ENCODE results near the gene CDH23.

The CDH23 gene

DNA sequence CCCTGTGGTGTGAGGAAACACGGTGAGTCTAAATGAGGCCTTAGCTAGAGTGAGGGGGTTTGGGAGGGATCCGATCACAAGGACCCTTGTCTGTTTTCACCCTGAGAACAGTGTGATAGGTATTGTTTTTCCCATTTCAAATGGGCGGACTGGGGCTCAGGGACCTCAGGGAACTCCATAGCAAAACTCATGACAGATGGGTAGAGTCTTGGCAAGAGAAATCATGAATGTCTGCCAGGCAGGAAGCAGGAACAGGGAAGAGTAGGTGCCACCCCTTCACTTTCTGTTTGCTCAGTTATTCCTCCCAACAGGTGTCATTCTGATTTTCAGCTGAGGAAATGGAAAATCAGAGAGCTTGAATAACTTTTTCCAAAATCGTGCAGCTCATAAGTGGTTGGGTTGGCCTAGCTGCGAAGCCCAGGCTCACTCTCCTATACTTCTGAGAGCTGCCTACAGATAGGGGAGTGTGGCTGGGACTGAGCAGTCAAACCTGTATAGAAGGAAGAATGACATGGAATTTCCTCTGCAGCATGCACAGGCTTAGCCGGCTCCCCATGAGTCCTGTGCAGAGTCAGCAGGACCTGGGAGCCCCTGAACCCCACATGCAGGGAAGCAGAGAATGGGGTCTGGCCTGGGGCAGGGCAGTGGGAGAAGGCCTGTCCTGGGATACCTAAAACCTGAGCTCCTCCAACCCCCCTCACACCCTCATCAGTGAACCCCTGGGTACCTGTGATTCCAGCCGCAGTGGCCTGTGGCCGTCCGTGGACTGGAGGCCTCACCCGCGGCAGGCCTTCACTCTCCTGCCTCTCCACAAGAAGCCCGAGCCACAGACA lies 340.5 kb downstream of the CDH23 start:
- H3K4me1 Mint-ChIP-seq (ENCODE audit: low read depth), result peaks cover 98% of the 10 kb centered on the region
- intact Hi-C loops (cut with micrococcal nuclease), result loop anchor here (2.0 kb wide), 1 partner anchor 16 kb away; no protein-coding TSS in a partner anchor
- peak overlapping the region; percentile 71 for H3K4me3 Mint-ChIP-seq
- H3K9me3 Mint-ChIP-seq, result peaks cover 2% of the 10 kb centered on the region
- H3K36me3 Mint-ChIP-seq (ENCODE audit: low read depth), result peaks cover 17% of the 10 kb centered on the region
- peak overlapping the region; percentile 98 for H3K27ac Mint-ChIP-seq
- H3K27me3 Mint-ChIP-seq, result no peaks in the 10 kb centered on the region

- Mint-ChIP-seq H3K4me3 (peak overlapping the region; percentile 71), H3K27me3 (no peaks in the 10 kb centered on the region), H3K4me1 (ENCODE audit: low read depth) (peaks cover 98% of the 10 kb centered on the region), H3K9me3 (peaks cover 8% of the 10 kb centered on the region), H3K27ac (peak overlapping the region; percentile 98), H3K36me3 (ENCODE audit: low read depth) (peaks cover 17% of the 10 kb centered on the region)
- intact Hi-C loops (cut with micrococcal nuclease), result loop anchor here (2.0 kb wide), 1 partner anchor 15 kb away; no protein-coding TSS in a partner anchor
Observed at GRCh38 chr10:71737834-71738197, 341.1 kb downstream of the CDH23 start.

GRCh38 chr10:71739358-71739900 lies 342.7 kb downstream of the CDH23 start:
- Mint-ChIP-seq H3K27ac (peak overlapping the region; percentile 98), H3K9me3 (peaks cover 11% of the 10 kb centered on the region), H3K36me3 (ENCODE audit: low read depth) (peaks cover 12% of the 10 kb centered on the region), H3K27me3 (no peaks in the 10 kb centered on the region), H3K4me3 (peak overlapping the region; percentile 9), H3K4me1 (ENCODE audit: low read depth) (peaks cover 100% of the 10 kb centered on the region)
- intact Hi-C loops (cut with micrococcal nuclease), result loop anchor here (1.0 kb wide), 1 partner anchor 8 kb away; no protein-coding TSS in a partner anchor

DNA sequence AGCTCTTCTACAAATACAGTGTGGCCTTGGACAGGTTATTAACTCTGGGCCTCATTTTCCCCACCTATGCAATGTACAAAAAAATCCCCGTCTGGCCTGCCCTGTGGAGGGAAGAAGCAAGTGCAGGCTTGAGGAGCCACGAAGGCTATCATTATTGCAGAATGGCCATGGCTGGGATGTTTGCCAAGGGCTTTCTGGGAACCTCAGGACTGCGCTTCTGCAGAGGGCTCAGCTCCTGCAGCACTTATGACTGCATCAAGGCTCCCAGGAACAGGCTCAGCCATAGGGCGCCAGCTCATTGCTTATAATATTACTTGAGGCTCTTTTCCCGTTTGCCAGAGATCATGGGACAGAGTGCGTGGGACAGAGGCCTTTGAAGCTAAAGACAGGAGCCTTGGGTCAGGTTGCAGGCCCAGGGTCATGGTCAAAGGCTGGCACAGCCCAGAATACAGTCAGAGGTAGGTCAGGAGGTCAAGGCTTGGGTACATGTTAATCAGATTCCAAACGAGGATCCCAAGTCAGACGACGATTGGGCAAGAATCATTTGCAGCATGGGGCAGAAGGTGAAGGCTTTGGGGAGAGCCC lies 343.4 kb downstream of the CDH23 start:
- Mint-ChIP-seq H3K4me1 (ENCODE audit: low read depth) (peaks cover 100% of the 10 kb centered on the region), H3K4me3 (no peak overlapping the region), H3K27ac (peak overlapping the region; percentile 98), H3K27me3 (no peaks in the 10 kb centered on the region), H3K9me3 (peaks cover 11% of the 10 kb centered on the region), H3K36me3 (ENCODE audit: low read depth) (peaks cover 12% of the 10 kb centered on the region)
- intact Hi-C loops (cut with micrococcal nuclease), result no loop called here

DNA sequence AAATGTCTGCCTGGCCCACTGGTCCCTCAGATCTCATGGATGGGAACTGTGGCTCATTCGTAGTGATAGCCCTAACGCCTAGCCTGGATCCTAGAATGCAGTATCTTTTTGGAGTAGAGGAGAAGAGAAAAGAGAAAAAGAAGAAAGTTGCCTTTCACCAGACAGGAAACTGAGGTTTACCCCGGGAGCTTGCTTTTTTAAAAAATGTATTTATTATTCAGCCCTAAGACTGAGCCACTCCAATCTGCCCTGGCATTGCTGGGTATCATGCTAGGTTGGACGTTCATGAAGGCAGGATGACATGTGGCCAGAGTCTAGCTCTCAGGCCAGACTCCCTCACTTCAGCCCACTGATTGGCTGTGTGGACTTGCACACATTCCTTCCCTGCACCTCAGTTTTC lies 344.3 kb downstream of the CDH23 start:
- Mint-ChIP-seq H3K4me1 (ENCODE audit: low read depth) (peaks cover 100% of the 10 kb centered on the region), H3K27ac (peak overlapping the region; percentile 98), H3K27me3 (no peaks in the 10 kb centered on the region), H3K4me3 (no peak overlapping the region), H3K36me3 (ENCODE audit: low read depth) (peaks cover 12% of the 10 kb centered on the region), H3K9me3 (peaks cover 11% of the 10 kb centered on the region)
- intact Hi-C loops (cut with micrococcal nuclease), result no loop called here

- peaks cover 11% of the 10 kb centered on the region for H3K9me3 Mint-ChIP-seq
- H3K36me3 Mint-ChIP-seq (ENCODE audit: low read depth), result peaks cover 12% of the 10 kb centered on the region
- no peak overlapping the region for H3K4me3 Mint-ChIP-seq
- peak overlapping the region; percentile 98 for H3K27ac Mint-ChIP-seq
- peaks cover 100% of the 10 kb centered on the region for H3K4me1 Mint-ChIP-seq (ENCODE audit: low read depth)
- H3K27me3 Mint-ChIP-seq, result no peaks in the 10 kb centered on the region
- intact Hi-C loops (cut with micrococcal nuclease), result no loop called here
Observed at GRCh38 chr10:71741671-71742070, 345.0 kb downstream of the CDH23 start.

DNA sequence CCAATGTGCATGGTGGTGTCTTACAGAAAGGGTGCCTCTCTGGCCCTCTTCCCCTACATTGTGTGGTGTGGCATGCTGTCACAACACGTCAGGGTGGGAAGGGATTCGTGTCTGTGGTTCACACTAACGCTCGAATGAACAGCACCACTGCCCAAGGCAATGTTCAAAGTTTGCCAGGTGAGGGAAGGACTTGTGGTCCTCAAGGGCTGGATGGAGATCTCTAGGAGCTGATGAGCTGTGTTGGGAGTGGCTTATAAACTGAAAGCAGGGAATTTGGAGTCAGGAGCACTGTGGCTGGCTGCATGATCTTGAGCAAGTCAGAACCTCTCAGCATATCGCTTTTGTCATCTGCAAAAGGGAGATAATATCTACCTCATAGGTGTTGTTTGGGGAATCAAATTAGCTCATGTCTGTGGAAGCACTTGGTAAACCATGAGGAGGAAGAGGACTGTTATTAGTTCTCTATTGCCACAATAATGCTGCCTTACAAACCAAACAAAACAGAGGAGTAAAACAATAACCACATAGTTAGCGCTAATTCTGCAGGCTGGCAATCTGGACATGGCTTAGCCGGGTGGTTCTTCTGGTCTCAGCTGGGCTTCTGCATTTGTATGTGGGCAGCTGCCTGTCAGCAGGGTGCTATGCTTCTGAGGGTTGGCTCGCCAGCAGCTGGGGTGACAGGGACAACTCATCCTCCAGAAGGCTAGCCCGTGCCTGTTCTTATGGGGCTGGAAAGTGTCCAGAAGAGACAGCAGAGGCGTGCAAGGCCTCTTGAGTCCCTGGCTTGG lies 345.8 kb downstream of the CDH23 start:
- H3K4me1 Mint-ChIP-seq (ENCODE audit: low read depth), result peaks cover 100% of the 10 kb centered on the region
- no peaks in the 10 kb centered on the region for H3K27me3 Mint-ChIP-seq
- no peak overlapping the region for H3K4me3 Mint-ChIP-seq
- H3K9me3 Mint-ChIP-seq, result peaks cover 11% of the 10 kb centered on the region
- intact Hi-C loops (cut with micrococcal nuclease), result no loop called here
- H3K36me3 Mint-ChIP-seq (ENCODE audit: low read depth), result peaks cover 12% of the 10 kb centered on the region
- H3K27ac Mint-ChIP-seq, result peak overlapping the region; percentile 55

DNA sequence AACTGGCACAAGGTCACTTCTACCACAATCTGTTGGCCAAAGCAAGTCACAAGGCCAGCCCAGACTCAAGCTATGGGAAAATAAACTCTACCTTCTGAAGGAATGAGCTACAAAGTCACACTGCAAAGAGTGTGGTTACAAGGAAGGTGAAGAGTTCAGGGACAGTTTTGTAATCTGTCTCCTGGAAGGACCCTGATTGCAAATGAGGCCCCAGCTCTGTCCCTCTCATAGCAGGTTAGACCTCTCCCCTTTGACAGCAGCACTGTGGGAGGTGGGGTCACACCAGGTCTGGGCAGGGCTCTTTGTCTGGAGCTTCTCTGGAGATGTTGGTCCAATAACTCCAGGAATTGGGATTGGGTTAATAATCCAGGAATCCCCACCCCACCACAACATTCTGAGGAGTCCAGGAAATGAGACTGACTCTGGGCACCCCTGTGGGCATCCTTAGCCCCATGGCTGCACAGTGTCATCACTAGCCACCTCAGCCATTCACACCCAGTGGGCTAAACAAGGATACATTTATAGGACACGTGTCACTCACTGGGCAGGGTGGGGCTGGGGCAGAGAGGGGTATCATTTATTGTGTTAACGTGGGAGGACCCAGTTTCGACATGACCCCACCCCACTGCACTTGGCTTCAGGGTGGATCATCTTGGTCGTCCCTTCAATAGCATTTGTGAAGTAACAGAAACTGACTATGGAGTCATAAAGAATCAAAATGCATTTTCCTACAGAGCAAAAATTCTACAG lies 346.5 kb downstream of the CDH23 start:
- Mint-ChIP-seq H3K4me3 (no peak overlapping the region), H3K27me3 (no peaks in the 10 kb centered on the region), H3K9me3 (peaks cover 11% of the 10 kb centered on the region), H3K36me3 (ENCODE audit: low read depth) (peaks cover 12% of the 10 kb centered on the region), H3K4me1 (ENCODE audit: low read depth) (peaks cover 100% of the 10 kb centered on the region), H3K27ac (peak overlapping the region; percentile 55)
- intact Hi-C loops (cut with micrococcal nuclease), result no loop called here

GRCh38 chr10:71743866-71744265 lies 347.1 kb downstream of the CDH23 start:
- Mint-ChIP-seq H3K36me3 (ENCODE audit: low read depth) (peaks cover 12% of the 10 kb centered on the region), H3K27me3 (no peaks in the 10 kb centered on the region), H3K9me3 (peaks cover 11% of the 10 kb centered on the region), H3K4me3 (no peak overlapping the region), H3K27ac (no peak overlapping the region), H3K4me1 (ENCODE audit: low read depth) (peaks cover 100% of the 10 kb centered on the region)
- intact Hi-C loops (cut with micrococcal nuclease), result no loop called here

DNA sequence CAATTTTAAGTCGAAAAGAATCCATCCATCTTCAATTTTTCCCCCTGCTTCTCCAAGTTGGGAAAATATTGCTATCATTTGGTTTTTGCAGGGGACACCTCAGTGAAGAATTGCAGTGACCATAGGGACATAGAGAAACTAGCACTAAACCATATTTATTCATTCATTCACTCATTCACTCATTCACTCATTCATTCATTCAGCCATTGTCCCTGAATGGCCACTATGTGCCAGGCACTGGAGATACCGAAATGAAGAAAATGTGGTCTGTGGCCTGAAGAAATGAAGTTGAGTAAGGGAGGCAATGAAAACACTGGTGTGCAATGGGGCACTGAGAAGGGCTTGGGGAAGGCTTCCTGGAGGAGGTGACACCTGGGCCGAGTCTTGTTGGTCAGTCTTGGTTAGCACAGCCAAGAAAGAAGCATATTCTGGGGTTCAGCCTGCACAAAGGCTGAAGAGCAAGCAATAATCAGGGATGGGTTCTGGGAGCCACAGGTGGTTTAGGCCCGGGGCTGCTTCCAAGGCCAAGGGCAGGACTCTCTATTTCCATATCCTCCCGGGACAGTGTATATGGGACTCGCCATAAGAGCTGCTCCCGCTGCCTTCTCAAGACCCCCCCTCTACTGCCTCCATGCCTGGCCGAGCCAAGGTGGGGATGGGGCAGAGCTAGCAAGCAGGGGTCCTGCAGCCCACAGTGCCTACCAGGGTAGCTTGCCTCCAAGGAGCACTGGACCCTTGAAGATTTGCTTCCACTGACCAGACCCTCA lies 348.4 kb downstream of the CDH23 start:
- intact Hi-C loops (cut with micrococcal nuclease), result no loop called here
- H3K27me3 Mint-ChIP-seq, result no peaks in the 10 kb centered on the region
- H3K9me3 Mint-ChIP-seq, result peaks cover 11% of the 10 kb centered on the region
- H3K36me3 Mint-ChIP-seq (ENCODE audit: low read depth), result peaks cover 22% of the 10 kb centered on the region
- no peak overlapping the region for H3K27ac Mint-ChIP-seq
- H3K4me3 Mint-ChIP-seq, result no peak overlapping the region
- H3K4me1 Mint-ChIP-seq (ENCODE audit: low read depth), result peaks cover 100% of the 10 kb centered on the region

GRCh38 chr10:71745664-71746250 lies 349.0 kb downstream of the CDH23 start:
- H3K4me3 Mint-ChIP-seq, result no peak overlapping the region
- intact Hi-C loops (cut with micrococcal nuclease), result no loop called here

GRCh38 chr10:71746344-71747037 lies 349.8 kb downstream of the CDH23 start:
- intact Hi-C loops (cut with micrococcal nuclease), result loop anchor here (1.0 kb wide), 1 partner anchor 7 kb away; no protein-coding TSS in a partner anchor
- Mint-ChIP-seq H3K27me3 (no peaks in the 10 kb centered on the region), H3K27ac (peak overlapping the region; percentile 88), H3K4me1 (ENCODE audit: low read depth) (peaks cover 100% of the 10 kb centered on the region), H3K9me3 (peaks cover 11% of the 10 kb centered on the region), H3K4me3 (no peak overlapping the region), H3K36me3 (ENCODE audit: low read depth) (peaks cover 36% of the 10 kb centered on the region)

More at GRCh38 chr10:71745664-71746250, 349.0 kb downstream of the CDH23 start:
- H3K4me1 Mint-ChIP-seq (ENCODE audit: low read depth), result peaks cover 100% of the 10 kb centered on the region
- peaks cover 11% of the 10 kb centered on the region for H3K9me3 Mint-ChIP-seq
- H3K36me3 Mint-ChIP-seq (ENCODE audit: low read depth), result peaks cover 29% of the 10 kb centered on the region
- no peaks in the 10 kb centered on the region for H3K27me3 Mint-ChIP-seq
- H3K27ac Mint-ChIP-seq, result peak overlapping the region; percentile 88

Measured in dendritic cell treated with granulocyte-macrophage colony-stimulating factor and Interleukin-4, amounts not matched to agents 40 ng/mL and 50 ng/mL, for 4 days (primary cell).